ENCODE data around the gene PPL. TPM values are rescaled to one million over a fixed set of nuclear protein-coding genes. Genes with fewer than 3 reads are reported as not detected.

PPL gene
- total RNA-seq, 1 experiment from 2014 or later, result 0.04 TPM

- BruUV-seq (replicated peaks), result no TSS peak
- POLR2A ChIA-PET (ENCODE audit: low non-redundant PET), result no interaction called here
- Histone ChIP-seq H3K9me3 (ENCODE audit: low read depth, low read length, poor library complexity, severe bottlenecking) (no peaks in the 10 kb centered on the region), H3K4me1 (ENCODE audit: insufficient read depth, low read length, poor library complexity, severe bottlenecking) (no peaks in the 10 kb centered on the region), H3K27me3 (replicated peaks; ENCODE audit: insufficient read depth, low read depth, low read length, poor library complexity) (no peaks in the 10 kb centered on the region), H3K27ac (ENCODE audit: low read depth, low read length, poor library complexity, severe bottlenecking) (no peak overlapping the region), H3K4me3 (ENCODE audit: low read depth, low read length, poor library complexity, severe bottlenecking) (no peak overlapping the region), H3K36me3 (ENCODE audit: insufficient read depth, low read length, poor library complexity, severe bottlenecking) (peaks cover 32% of the 10 kb centered on the region)
- CTCF ChIA-PET, result no interaction called here
- TF ChIP-seq EZH2 (IDR thresholded peaks at IDR 0.05; ENCODE audit: borderline replicate concordance, low read depth, low read length, poor library complexity, severe bottlenecking) (no peak), CTCF (conservative IDR thresholded peaks at IDR 0.05; ENCODE audit: low read depth, low read length) (no peak)
- intact Hi-C loops (cut with micrococcal nuclease; ENCODE audit: unreplicated experiment), result no loop called here
- DNase-seq (ENCODE audit: low spot score), result no peak
Measured at GRCh38 chr16:4884209-4884608, 52.7 kb downstream of the PPL start.

- CTCF ChIA-PET, result no interaction called here
- no TSS peak for BruUV-seq (replicated peaks)
- TF ChIP-seq CTCF (conservative IDR thresholded peaks at IDR 0.05; ENCODE audit: low read depth, low read length) (no peak), EZH2 (IDR thresholded peaks at IDR 0.05; ENCODE audit: borderline replicate concordance, low read depth, low read length, poor library complexity, severe bottlenecking) (no peak)
Measured at GRCh38 chr16:4883501-4883900, 53.4 kb downstream of the PPL start.

DNA sequence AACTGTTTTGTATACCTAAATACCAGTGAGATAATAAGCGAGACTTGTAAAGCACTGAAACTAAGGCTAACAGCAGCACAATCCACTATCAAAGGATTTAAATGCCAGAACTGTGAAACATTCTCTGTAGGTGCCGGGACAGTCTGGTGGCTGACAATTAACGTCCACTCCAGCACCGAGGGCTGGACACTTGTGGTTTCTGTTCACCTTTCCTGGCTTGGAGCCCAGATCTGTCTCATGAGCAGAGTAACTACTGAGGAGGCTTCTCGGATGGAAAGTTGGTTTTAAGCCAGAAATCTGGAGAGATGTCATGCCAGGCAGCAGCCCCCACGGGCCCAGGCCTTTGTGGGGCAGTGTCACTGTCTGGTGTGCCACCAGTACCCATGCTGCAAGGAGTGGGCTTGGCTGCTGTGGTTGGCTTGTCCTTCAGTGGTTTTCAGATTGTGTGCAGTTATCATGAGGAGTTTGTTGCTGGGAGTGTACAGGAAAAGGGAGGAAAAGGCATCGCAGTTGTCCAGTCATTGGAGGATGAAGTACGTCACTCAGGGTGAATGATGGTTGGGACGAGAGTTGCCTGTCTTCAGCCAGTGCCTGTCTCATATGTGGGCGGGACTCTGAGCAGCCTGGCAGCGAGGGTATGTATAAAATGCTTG is 54.2 kb downstream of the PPL start:
- no TSS peak for BruUV-seq (replicated peaks)
- Histone ChIP-seq H3K27ac (ENCODE audit: low read depth, low read length, poor library complexity, severe bottlenecking) (no peak overlapping the region), H3K9me3 (ENCODE audit: low read depth, low read length, poor library complexity, severe bottlenecking) (no peaks in the 10 kb centered on the region), H3K27me3 (replicated peaks; ENCODE audit: insufficient read depth, low read depth, low read length, poor library complexity) (no peaks in the 10 kb centered on the region), H3K4me1 (ENCODE audit: insufficient read depth, low read length, poor library complexity, severe bottlenecking) (no peaks in the 10 kb centered on the region), H3K36me3 (ENCODE audit: insufficient read depth, low read length, poor library complexity, severe bottlenecking) (peaks cover 45% of the 10 kb centered on the region), H3K4me3 (ENCODE audit: low read depth, low read length, poor library complexity, severe bottlenecking) (no peak overlapping the region)
- no peak for DNase-seq (ENCODE audit: low spot score)
- no peak for TF ChIP-seq EZH2 (IDR thresholded peaks at IDR 0.05; ENCODE audit: borderline replicate concordance, low read depth, low read length, poor library complexity, severe bottlenecking)
- no peak for TF ChIP-seq CTCF (conservative IDR thresholded peaks at IDR 0.05; ENCODE audit: low read depth, low read length)
- intact Hi-C loops (cut with micrococcal nuclease; ENCODE audit: unreplicated experiment), result no loop called here
- ChIA-PET CTCF (no interaction called here), POLR2A (ENCODE audit: low non-redundant PET) (no interaction called here)

More at GRCh38 chr16:4883501-4883900, 53.4 kb downstream of the PPL start:
- H3K9me3 ChIP-seq (ENCODE audit: low read depth, low read length, poor library complexity, severe bottlenecking), result no peaks in the 10 kb centered on the region
- POLR2A ChIA-PET (ENCODE audit: low non-redundant PET), result no interaction called here
- H3K36me3 ChIP-seq (ENCODE audit: insufficient read depth, low read length, poor library complexity, severe bottlenecking), result peaks cover 38% of the 10 kb centered on the region
- H3K27ac ChIP-seq (ENCODE audit: low read depth, low read length, poor library complexity, severe bottlenecking), result no peak overlapping the region
- H3K27me3 ChIP-seq (replicated peaks; ENCODE audit: insufficient read depth, low read depth, low read length, poor library complexity), result no peaks in the 10 kb centered on the region
- H3K4me3 ChIP-seq (ENCODE audit: low read depth, low read length, poor library complexity, severe bottlenecking), result no peak overlapping the region
- no peaks in the 10 kb centered on the region for H3K4me1 ChIP-seq (ENCODE audit: insufficient read depth, low read length, poor library complexity, severe bottlenecking)
- intact Hi-C loops (cut with micrococcal nuclease; ENCODE audit: unreplicated experiment), result no loop called here
- no peak for DNase-seq (ENCODE audit: low spot score)
